ENCODE measurements around the gene MACC1. TPM values are rescaled to one million over a fixed set of nuclear protein-coding genes. Genes with fewer than 3 reads are reported as not detected.
"Not testable (repeated sequence)": the region's sequence is repeated elsewhere in the genome, so short reads cannot be mapped to it uniquely, and the experiment has no call there.

Gene MACC1
- total and polyA plus RNA-seq, 2 donors (not counting 3 experiments of a cell fraction or from before 2014, with no cell fraction given) = not detected

DNA sequence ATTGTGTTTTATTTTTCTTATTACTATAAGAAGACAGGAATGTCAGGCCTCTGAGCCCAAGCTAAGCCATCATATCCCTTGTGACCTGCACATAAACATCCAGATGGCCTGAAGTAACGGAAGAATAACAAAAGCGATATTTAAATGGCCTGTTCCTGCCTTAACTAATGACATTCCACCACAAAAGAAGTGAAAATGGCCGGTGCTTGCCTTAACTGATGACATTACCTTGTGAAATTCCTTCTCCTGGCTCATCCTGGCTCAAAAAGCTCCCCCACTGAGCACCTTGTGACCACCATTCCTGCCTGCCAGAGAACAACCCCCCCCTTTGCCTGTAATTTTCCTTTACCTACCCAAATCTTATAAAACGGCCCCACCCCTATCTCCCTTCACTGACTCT, 91.1 kb downstream of the MACC1 start:
- H3K9me1 ChIP-seq (replicated peaks; ENCODE audit: control insufficient read depth, extremely low read depth, insufficient read depth, low read length); intact Hi-C loops (cut with micrococcal nuclease); FAIRE-seq; H3K4me2 ChIP-seq (ENCODE audit: insufficient read depth, low read length); H3K79me2 ChIP-seq (ENCODE audit: control insufficient read depth, insufficient read depth, low read length); H3K27ac ChIP-seq (ENCODE audit: insufficient read depth, low read depth, low read length); H3K9me3 ChIP-seq (replicated peaks; ENCODE audit: control insufficient read depth, insufficient read depth, low read length); H4K20me1 ChIP-seq (replicated peaks; ENCODE audit: control insufficient read depth, extremely low read depth, insufficient read depth, low read length); H3K36me3 ChIP-seq (ENCODE audit: control insufficient read depth in 2 of 2, extremely low read depth in 1 of 2, insufficient read depth in 2 of 2, low read length in 2 of 2); H3K4me1 ChIP-seq (ENCODE audit: control insufficient read depth, extremely low read depth, insufficient read depth, low read length); dilution Hi-C loops (cut with MboI; ENCODE audit: extremely low pct_ligation_motif_present, low sequenced_read_pairs); DNase-seq (ENCODE audit: low read depth, low spot score); H3K4me3 ChIP-seq (replicated peaks in 1 of 3; ENCODE audit: insufficient read depth in 1 of 3, low read depth in 1 of 3, low read length in 3 of 3); POLR2A ChIA-PET; BruUV-seq (replicated peaks); H3K9ac ChIP-seq (replicated peaks; ENCODE audit: extremely low read depth, insufficient read depth, low read length); H3K27me3 ChIP-seq (ENCODE audit: control insufficient read depth in 2 of 2, insufficient read depth in 2 of 2, low read length in 2 of 2); H2AFZ ChIP-seq (ENCODE audit: low read depth, low read length): not testable (repeated sequence)
- CTCF ChIA-PET = interaction anchor here (1.1 kb wide), 1 partner anchor 378 kb away, joined by 3 read pairs; no protein-coding TSS in a partner anchor

DNA sequence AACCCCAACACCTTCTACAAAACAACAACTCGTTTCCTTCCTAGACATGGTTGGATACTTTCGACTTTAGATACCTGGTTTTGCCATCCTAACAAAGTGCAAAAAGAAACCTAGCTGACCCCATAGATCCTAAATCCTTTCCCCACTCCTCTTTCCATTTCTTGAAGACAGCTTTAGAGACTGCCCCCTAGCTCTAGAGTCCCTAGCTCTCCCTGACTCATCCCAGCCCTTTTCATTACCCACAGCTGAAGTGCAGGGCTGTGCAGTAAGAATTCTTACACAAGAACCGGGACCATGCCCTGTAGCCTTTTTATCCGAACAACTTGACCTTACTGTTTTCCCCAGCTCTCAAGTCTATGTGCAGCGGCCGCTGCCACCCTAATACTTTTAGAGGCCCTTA, 93.1 kb downstream of the MACC1 start:
- H3K4me1 ChIP-seq (ENCODE audit: control insufficient read depth, extremely low read depth, insufficient read depth, low read length); DNase-seq (ENCODE audit: low read depth, low spot score); intact Hi-C loops (cut with micrococcal nuclease); dilution Hi-C loops (cut with MboI; ENCODE audit: extremely low pct_ligation_motif_present, low sequenced_read_pairs); H2AFZ ChIP-seq (ENCODE audit: low read depth, low read length); FAIRE-seq; H3K4me3 ChIP-seq (replicated peaks in 1 of 3; ENCODE audit: insufficient read depth in 1 of 3, low read depth in 1 of 3, low read length in 3 of 3); H3K27ac ChIP-seq (ENCODE audit: insufficient read depth, low read depth, low read length); H4K20me1 ChIP-seq (replicated peaks; ENCODE audit: control insufficient read depth, extremely low read depth, insufficient read depth, low read length); H3K79me2 ChIP-seq (ENCODE audit: control insufficient read depth, insufficient read depth, low read length); H3K27me3 ChIP-seq (ENCODE audit: control insufficient read depth in 2 of 2, insufficient read depth in 2 of 2, low read length in 2 of 2); H3K4me2 ChIP-seq (ENCODE audit: insufficient read depth, low read length); H3K9me3 ChIP-seq (replicated peaks; ENCODE audit: control insufficient read depth, insufficient read depth, low read length); H3K9me1 ChIP-seq (replicated peaks; ENCODE audit: control insufficient read depth, extremely low read depth, insufficient read depth, low read length); BruUV-seq (replicated peaks); CTCF ChIA-PET; H3K36me3 ChIP-seq (ENCODE audit: control insufficient read depth in 2 of 2, extremely low read depth in 1 of 2, insufficient read depth in 2 of 2, low read length in 2 of 2); POLR2A ChIA-PET; H3K9ac ChIP-seq (replicated peaks; ENCODE audit: extremely low read depth, insufficient read depth, low read length): not testable (repeated sequence)

DNA sequence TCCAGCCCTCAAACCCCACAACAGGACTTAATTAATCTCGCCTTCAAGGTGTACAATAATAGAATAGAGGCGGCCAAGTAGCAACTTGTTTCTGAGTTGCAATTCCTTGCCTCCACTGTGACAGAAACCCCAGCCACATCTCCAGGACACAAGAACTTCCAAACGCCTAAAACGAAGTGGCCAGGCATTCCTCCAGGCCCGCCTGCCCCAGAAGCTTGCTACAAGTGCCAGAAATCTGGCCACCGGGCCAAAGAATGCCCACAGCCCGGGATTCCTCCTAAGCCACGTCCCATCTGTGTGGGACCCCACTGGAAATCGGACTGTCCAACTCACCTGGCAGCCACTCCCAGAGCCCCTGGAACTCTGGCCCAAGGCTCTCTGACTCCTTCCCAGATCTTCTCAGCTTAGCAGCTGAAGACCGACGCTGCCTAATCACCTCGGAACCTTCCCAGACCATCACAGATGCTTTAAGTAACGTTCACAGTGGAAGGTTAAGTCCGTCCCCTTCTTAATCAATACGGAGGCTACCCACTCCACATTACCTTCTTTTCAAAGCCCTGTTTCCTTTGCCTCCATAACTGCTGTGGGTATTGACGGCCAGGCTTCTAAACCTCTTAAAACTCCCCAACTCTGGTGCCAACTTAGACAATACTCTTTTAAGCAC, 94.4 kb downstream of the MACC1 start:
- DNase-seq (ENCODE audit: low read depth, low spot score); intact Hi-C loops (cut with micrococcal nuclease); H3K9ac ChIP-seq (replicated peaks; ENCODE audit: extremely low read depth, insufficient read depth, low read length); H3K4me1 ChIP-seq (ENCODE audit: control insufficient read depth, extremely low read depth, insufficient read depth, low read length); FAIRE-seq; H3K36me3 ChIP-seq (ENCODE audit: control insufficient read depth in 2 of 2, extremely low read depth in 1 of 2, insufficient read depth in 2 of 2, low read length in 2 of 2); H3K4me2 ChIP-seq (ENCODE audit: insufficient read depth, low read length); H3K79me2 ChIP-seq (ENCODE audit: control insufficient read depth, insufficient read depth, low read length); H3K9me3 ChIP-seq (replicated peaks; ENCODE audit: control insufficient read depth, insufficient read depth, low read length); dilution Hi-C loops (cut with MboI; ENCODE audit: extremely low pct_ligation_motif_present, low sequenced_read_pairs); POLR2A ChIA-PET; H2AFZ ChIP-seq (ENCODE audit: low read depth, low read length); H3K27me3 ChIP-seq (ENCODE audit: control insufficient read depth in 2 of 2, insufficient read depth in 2 of 2, low read length in 2 of 2); BruUV-seq (replicated peaks); H3K9me1 ChIP-seq (replicated peaks; ENCODE audit: control insufficient read depth, extremely low read depth, insufficient read depth, low read length); H3K27ac ChIP-seq (ENCODE audit: insufficient read depth, low read depth, low read length); H4K20me1 ChIP-seq (replicated peaks; ENCODE audit: control insufficient read depth, extremely low read depth, insufficient read depth, low read length); H3K4me3 ChIP-seq (replicated peaks in 1 of 3; ENCODE audit: insufficient read depth in 1 of 3, low read depth in 1 of 3, low read length in 3 of 3): not testable (repeated sequence)
- CTCF ChIA-PET = interaction anchor here (1.3 kb wide), 1 partner anchor 12 kb away, joined by 3 read pairs; no protein-coding TSS in a partner anchor
